GM23338 (cell line): ENCODE results near the gene SPTB.

Source experiments
- CREB1 ChIP-seq: fragments of 250-450 bp; sonication (Bioruptor Pico); IDR thresholded peaks from 2 replicates; pipeline ENCODE4 v1.5.0; 2020; ENCODE audit warnings: low read depth, mild to moderate bottlenecking, moderate library complexity
- EZH2 ChIP-seq: fragments of 200-600 bp; sonication (generic); IDR thresholded peaks from one replicate; pipeline ENCODE4 v1.8.0; 2017; ENCODE audit warnings: antibody characterized with exemption, mild to moderate bottlenecking, low read depth; ENCODE audit not compliant: unreplicated experiment
- EZH2phosphoT487 ChIP-seq: fragments of 200-600 bp; sonication (generic); IDR thresholded peaks from one replicate; pipeline ENCODE4 v1.8.1; 2018; ENCODE audit warnings: antibody characterized with exemption; ENCODE audit not compliant: unreplicated experiment
- JUNB ChIP-seq: IDR thresholded peaks from one replicate; pipeline ENCODE4 v1.6.1; 2016; ENCODE audit warnings: antibody characterized with exemption; ENCODE audit not compliant: unreplicated experiment
- NANOG ChIP-seq: IDR thresholded peaks from 2 replicates; pipeline ENCODE4 v1.6.1; 2016; ENCODE audit warnings: antibody characterized with exemption, borderline replicate concordance
- POLR2AphosphoS5 ChIP-seq: IDR thresholded peaks from 2 replicates; pipeline ENCODE4 v1.6.1; 2016; ENCODE audit warnings: antibody characterized with exemption, low read depth
- STAT1 ChIP-seq: IDR thresholded peaks from one replicate; pipeline ENCODE4 v1.6.1; 2016; ENCODE audit warnings: antibody characterized with exemption; ENCODE audit not compliant: unreplicated experiment
- TF ChIP-seq, protein P1 (sequence below), 2 experiments: fragments of 200-600 bp in 1 of 2; sonication (generic) in 1 of 2; conservative IDR thresholded peaks; 2 replicates each; pipeline versions ENCODE4 v1.5.1 to v1.6.1; 2016 to 2017; ENCODE audit warnings: antibody characterized with exemption in 2 of 2, low read depth in 2 of 2, mild to moderate bottlenecking in 2 of 2, moderate library complexity in 1 of 2
- TF ChIP-seq, protein P2 (sequence below): IDR thresholded peaks from 2 replicates; pipeline ENCODE4 v1.6.1; 2016; ENCODE audit warnings: antibody characterized with exemption
- TF ChIP-seq, protein P3 (sequence below): IDR thresholded peaks from one replicate; pipeline ENCODE4 v1.6.1; 2018; ENCODE audit warnings: antibody characterized with exemption; ENCODE audit not compliant: unreplicated experiment

DNA sequence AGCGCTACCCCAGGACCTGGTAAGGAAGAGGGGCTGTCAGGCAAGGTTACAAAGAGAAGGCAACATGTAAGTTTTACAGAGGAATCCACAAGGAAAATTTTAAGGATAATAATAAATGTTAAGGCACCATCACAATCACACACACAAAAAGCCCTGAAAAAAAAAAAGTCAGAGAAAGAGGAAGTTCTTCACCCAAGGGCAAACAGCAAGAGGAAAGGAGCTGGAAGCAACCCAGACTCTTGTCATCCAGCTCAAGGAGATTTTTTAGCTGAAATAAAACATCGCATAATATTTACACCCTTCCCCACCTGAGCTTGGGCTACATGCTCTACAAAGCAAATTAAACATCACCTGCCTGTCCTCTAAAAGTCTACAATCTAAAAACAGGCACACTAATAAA lies 9.5 kb downstream of the SPTB start:
- TF ChIP-seq, protein P1, sequence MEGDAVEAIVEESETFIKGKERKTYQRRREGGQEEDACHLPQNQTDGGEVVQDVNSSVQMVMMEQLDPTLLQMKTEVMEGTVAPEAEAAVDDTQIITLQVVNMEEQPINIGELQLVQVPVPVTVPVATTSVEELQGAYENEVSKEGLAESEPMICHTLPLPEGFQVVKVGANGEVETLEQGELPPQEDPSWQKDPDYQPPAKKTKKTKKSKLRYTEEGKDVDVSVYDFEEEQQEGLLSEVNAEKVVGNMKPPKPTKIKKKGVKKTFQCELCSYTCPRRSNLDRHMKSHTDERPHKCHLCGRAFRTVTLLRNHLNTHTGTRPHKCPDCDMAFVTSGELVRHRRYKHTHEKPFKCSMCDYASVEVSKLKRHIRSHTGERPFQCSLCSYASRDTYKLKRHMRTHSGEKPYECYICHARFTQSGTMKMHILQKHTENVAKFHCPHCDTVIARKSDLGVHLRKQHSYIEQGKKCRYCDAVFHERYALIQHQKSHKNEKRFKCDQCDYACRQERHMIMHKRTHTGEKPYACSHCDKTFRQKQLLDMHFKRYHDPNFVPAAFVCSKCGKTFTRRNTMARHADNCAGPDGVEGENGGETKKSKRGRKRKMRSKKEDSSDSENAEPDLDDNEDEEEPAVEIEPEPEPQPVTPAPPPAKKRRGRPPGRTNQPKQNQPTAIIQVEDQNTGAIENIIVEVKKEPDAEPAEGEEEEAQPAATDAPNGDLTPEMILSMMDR (conservative IDR thresholded peaks at IDR 0.05; ENCODE audit: low read depth in 2 of 2): no peak
- no peak for TF ChIP-seq POLR2AphosphoS5
- TF ChIP-seq STAT1: no peak
- no peak for TF ChIP-seq EZH2phosphoT487
- TF ChIP-seq, protein P2, sequence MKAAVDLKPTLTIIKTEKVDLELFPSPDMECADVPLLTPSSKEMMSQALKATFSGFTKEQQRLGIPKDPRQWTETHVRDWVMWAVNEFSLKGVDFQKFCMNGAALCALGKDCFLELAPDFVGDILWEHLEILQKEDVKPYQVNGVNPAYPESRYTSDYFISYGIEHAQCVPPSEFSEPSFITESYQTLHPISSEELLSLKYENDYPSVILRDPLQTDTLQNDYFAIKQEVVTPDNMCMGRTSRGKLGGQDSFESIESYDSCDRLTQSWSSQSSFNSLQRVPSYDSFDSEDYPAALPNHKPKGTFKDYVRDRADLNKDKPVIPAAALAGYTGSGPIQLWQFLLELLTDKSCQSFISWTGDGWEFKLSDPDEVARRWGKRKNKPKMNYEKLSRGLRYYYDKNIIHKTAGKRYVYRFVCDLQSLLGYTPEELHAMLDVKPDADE: no peak
- TF ChIP-seq CREB1 (CRISPR knock-in tag): no peak
- TF ChIP-seq EZH2: no peak
- TF ChIP-seq JUNB: no peak
- TF ChIP-seq, protein P3, sequence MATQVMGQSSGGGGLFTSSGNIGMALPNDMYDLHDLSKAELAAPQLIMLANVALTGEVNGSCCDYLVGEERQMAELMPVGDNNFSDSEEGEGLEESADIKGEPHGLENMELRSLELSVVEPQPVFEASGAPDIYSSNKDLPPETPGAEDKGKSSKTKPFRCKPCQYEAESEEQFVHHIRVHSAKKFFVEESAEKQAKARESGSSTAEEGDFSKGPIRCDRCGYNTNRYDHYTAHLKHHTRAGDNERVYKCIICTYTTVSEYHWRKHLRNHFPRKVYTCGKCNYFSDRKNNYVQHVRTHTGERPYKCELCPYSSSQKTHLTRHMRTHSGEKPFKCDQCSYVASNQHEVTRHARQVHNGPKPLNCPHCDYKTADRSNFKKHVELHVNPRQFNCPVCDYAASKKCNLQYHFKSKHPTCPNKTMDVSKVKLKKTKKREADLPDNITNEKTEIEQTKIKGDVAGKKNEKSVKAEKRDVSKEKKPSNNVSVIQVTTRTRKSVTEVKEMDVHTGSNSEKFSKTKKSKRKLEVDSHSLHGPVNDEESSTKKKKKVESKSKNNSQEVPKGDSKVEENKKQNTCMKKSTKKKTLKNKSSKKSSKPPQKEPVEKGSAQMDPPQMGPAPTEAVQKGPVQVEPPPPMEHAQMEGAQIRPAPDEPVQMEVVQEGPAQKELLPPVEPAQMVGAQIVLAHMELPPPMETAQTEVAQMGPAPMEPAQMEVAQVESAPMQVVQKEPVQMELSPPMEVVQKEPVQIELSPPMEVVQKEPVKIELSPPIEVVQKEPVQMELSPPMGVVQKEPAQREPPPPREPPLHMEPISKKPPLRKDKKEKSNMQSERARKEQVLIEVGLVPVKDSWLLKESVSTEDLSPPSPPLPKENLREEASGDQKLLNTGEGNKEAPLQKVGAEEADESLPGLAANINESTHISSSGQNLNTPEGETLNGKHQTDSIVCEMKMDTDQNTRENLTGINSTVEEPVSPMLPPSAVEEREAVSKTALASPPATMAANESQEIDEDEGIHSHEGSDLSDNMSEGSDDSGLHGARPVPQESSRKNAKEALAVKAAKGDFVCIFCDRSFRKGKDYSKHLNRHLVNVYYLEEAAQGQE: no peak
- TF ChIP-seq NANOG: no peak
